ENCODE data around the gene GZF1.

GZF1 gene

GRCh38 chr20:23403751-23404150 is 41.8 kb downstream of the GZF1 start:
- in situ Hi-C loops (cut with MboI; ENCODE audit: low sequenced_read_pairs): no loop called here

- in situ Hi-C loops (cut with MboI; ENCODE audit: low sequenced_read_pairs): no loop called here
Observed at GRCh38 chr20:23404196-23404595, 42.2 kb downstream of the GZF1 start.

- in situ Hi-C loops (cut with MboI; ENCODE audit: low sequenced_read_pairs): no loop called here
Observed at GRCh38 chr20:23406880-23407279, 44.9 kb downstream of the GZF1 start.

- in situ Hi-C loops (cut with MboI; ENCODE audit: low sequenced_read_pairs): no loop called here
Observed at GRCh38 chr20:23407781-23408464, 45.9 kb downstream of the GZF1 start.

- in situ Hi-C loops (cut with MboI; ENCODE audit: low sequenced_read_pairs): no loop called here
Observed at GRCh38 chr20:23408957-23409356, 47.0 kb downstream of the GZF1 start.

GRCh38 chr20:23409800-23410199 is 47.8 kb downstream of the GZF1 start:
- in situ Hi-C loops (cut with MboI; ENCODE audit: low sequenced_read_pairs): no loop called here

GRCh38 chr20:23410916-23411695 is 49.1 kb downstream of the GZF1 start:
- in situ Hi-C loops (cut with MboI; ENCODE audit: low sequenced_read_pairs): no loop called here

GRCh38 chr20:23412026-23412425 is 50.0 kb downstream of the GZF1 start:
- in situ Hi-C loops (cut with MboI; ENCODE audit: low sequenced_read_pairs): no loop called here

GRCh38 chr20:23413862-23414422 is 52.0 kb downstream of the GZF1 start:
- in situ Hi-C loops (cut with MboI; ENCODE audit: low sequenced_read_pairs): no loop called here

- in situ Hi-C loops (cut with MboI; ENCODE audit: low sequenced_read_pairs): no loop called here
Observed at GRCh38 chr20:23414526-23415188, 52.7 kb downstream of the GZF1 start.

- in situ Hi-C loops (cut with MboI; ENCODE audit: low sequenced_read_pairs): no loop called here
Observed at GRCh38 chr20:23415555-23415954, 53.6 kb downstream of the GZF1 start.

GRCh38 chr20:23415959-23416583 is 54.1 kb downstream of the GZF1 start:
- in situ Hi-C loops (cut with MboI; ENCODE audit: low sequenced_read_pairs): no loop called here

- in situ Hi-C loops (cut with MboI; ENCODE audit: low sequenced_read_pairs): no loop called here
Observed at GRCh38 chr20:23417861-23418260, 55.9 kb downstream of the GZF1 start.

- in situ Hi-C loops (cut with MboI; ENCODE audit: low sequenced_read_pairs): no loop called here
Observed at GRCh38 chr20:23419657-23419994, 57.6 kb downstream of the GZF1 start.

- in situ Hi-C loops (cut with MboI; ENCODE audit: low sequenced_read_pairs): no loop called here
Observed at GRCh38 chr20:23419995-23420901, 58.3 kb downstream of the GZF1 start.

GRCh38 chr20:23420943-23421931 is 59.3 kb downstream of the GZF1 start, which contains the start of gene NAPB:
Gene NAPB, minus strand, starts transcription at chr20:23421488. Its CDS starts 86 bp downstream, at chr20:23421402.
- in situ Hi-C loops (cut with MboI; ENCODE audit: low sequenced_read_pairs): no loop called here
